Small intestine (tissue), 7 donors: ENCODE data around the gene HTT. TPM values are rescaled to one million over a fixed set of nuclear protein-coding genes. Genes with fewer than 3 reads are reported as not detected.
A peak's percentile ranks its signal among the peaks of the same experiment; 100 is the strongest.

Experiments
- DNase-seq, 2 donors: peaks; one replicate each; pipeline versions ENCODE4 v3.0.0 to v3.0.0-alpha.2; 2013
- FAIRE-seq: peaks from 2 replicates; lab custom pipeline; 2012; peaks lifted over from hg19 to GRCh38; lab: Jason Lieb, UNC
- H3K27ac ChIP-seq, 3 donors: one replicate each; pipeline ENCODE4 v1.5.1; 2013; ENCODE audit warnings: low read length in 2 of 3, mild to moderate bottlenecking in 2 of 3, control low read depth in 1 of 3, inconsistent platforms in 1 of 3, low read depth in 1 of 3, moderate library complexity in 1 of 3
- H3K27me3 ChIP-seq, 3 donors: one replicate each; pipeline ENCODE4 v1.6.1; 2013; ENCODE audit warnings: low read length in 3 of 3, inconsistent platforms in 1 of 3; ENCODE audit not compliant: control insufficient read depth in 3 of 3, insufficient read depth in 3 of 3
- H3K36me3 ChIP-seq, 3 donors: one replicate each; pipeline ENCODE4 v1.6.1; 2013; ENCODE audit warnings: low read length in 3 of 3, inconsistent platforms in 1 of 3, low read depth in 1 of 3, mild to moderate bottlenecking in 1 of 3, moderate library complexity in 1 of 3; ENCODE audit not compliant: control insufficient read depth in 3 of 3, insufficient read depth in 2 of 3
- H3K4me1 ChIP-seq, 3 donors: one replicate each; pipeline ENCODE4 v1.6.1; 2013; ENCODE audit warnings: low read length in 2 of 3, inconsistent platforms in 1 of 3, low read depth in 1 of 3, mild to moderate bottlenecking in 1 of 3, moderate library complexity in 1 of 3; ENCODE audit not compliant: control insufficient read depth in 3 of 3, insufficient read depth in 2 of 3
- H3K4me3 ChIP-seq, 3 donors: one replicate each; pipeline ENCODE4 v1.5.1; 2013; ENCODE audit warnings: low read length in 3 of 3, control low read depth in 1 of 3, inconsistent platforms in 1 of 3, low read depth in 1 of 3, mild to moderate bottlenecking in 1 of 3, moderate library complexity in 1 of 3
- H3K9me3 ChIP-seq, 2 donors: one replicate each; pipeline ENCODE4 v1.6.1; 2013; ENCODE audit warnings: low read depth in 1 of 2, low read length in 1 of 2; ENCODE audit not compliant: control insufficient read depth in 2 of 2, insufficient read depth in 1 of 2
- WGBS, 3 donors: extraction: QIAGEN DNeasy Blood & Tissue Kit; methylation state at CpG; one replicate each; pipeline ENCODE4 v1.1.7; 2013; 5-methylcytosine and 5-hydroxymethylcytosine counted together
- polyA plus RNA-seq, 4 donors: library from polyadenylated mRNA; stranded (reverse) in 3 of 4; unstranded in 1 of 4; fragments of 200-250 nt in 3 of 4; fragments of 120-200 nt in 1 of 4; gene quantifications; one replicate each; pipeline versions ENCODE4 v1.2.1 to v1.2.3, GENCODE V29; 2013
- donor health status: healthy with polysubstance abuse.
- donor health status: control.
- donor health status: control.
- donor health status: Bipolar disorder and iron deficiency.
- donor health status: healthy.

Gene HTT
- polyA plus RNA-seq, 4 donors = 10.3 to 28.8 (median 14.8) TPM

GRCh38 chr4:3291411-3291968 is 217.0 kb downstream of the HTT start:
- H3K36me3 ChIP-seq = peaks cover 0 to 8% (median 0%) of the 10 kb centered on the region in 3 donors
- no peaks in the 10 kb centered on the region for H3K9me3 ChIP-seq
- H3K27me3 ChIP-seq = peaks cover 0 to 10% (median 0%) of the 10 kb centered on the region in 3 donors
- peak in 1 of 2 donors; percentile 71 for DNase-seq
- FAIRE-seq = no peak
- peaks cover 4 to 20% (median 6%) of the 10 kb centered on the region in 3 donors for H3K4me1 ChIP-seq
- H3K27ac ChIP-seq = peak overlapping the region; percentile 90 to 96 (median 91)
- 20 to 42% (median 33%) methylated on average over 24 of the region's 24 CpGs for WGBS, 3 donors
- peak overlapping the region in 2 of 3 donors; percentile 69 to 89 for H3K4me3 ChIP-seq

GRCh38 chr4:3291969-3292570 is 217.6 kb downstream of the HTT start:
- WGBS, 3 donors = 0 to 1% (median 1%) methylated on average over 35 to 60 of the region's 60 CpGs
- peaks cover 0 to 8% (median 0%) of the 10 kb centered on the region in 3 donors for H3K36me3 ChIP-seq
- H3K9me3 ChIP-seq = no peaks in the 10 kb centered on the region
- peaks cover 4 to 20% (median 6%) of the 10 kb centered on the region in 3 donors for H3K4me1 ChIP-seq
- peaks cover 0 to 7% (median 0%) of the 10 kb centered on the region in 3 donors for H3K27me3 ChIP-seq
- no peak for FAIRE-seq
- H3K4me3 ChIP-seq = peak overlapping the region; percentile 52 to 89 (median 69)
- peak; percentile 70 to 73 for DNase-seq
- peak overlapping the region; percentile 90 to 96 (median 91) for H3K27ac ChIP-seq

- peak within 1 kb of the TSS; percentile 90 to 96 (median 91) for H3K27ac ChIP-seq
- peaks cover 0 to 14% (median 0%) of the 10 kb centered on the region in 3 donors for H3K36me3 ChIP-seq
- H3K27me3 ChIP-seq = peaks cover 0 to 5% (median 0%) of the 10 kb centered on the region in 3 donors
- WGBS, 3 donors = 1 to 2% (median 1%) methylated on average over 27 to 121 of the region's 121 CpGs
- peaks cover 4 to 20% (median 6%) of the 10 kb centered on the region in 3 donors for H3K4me1 ChIP-seq
- no peaks in the 10 kb centered on the region for H3K9me3 ChIP-seq
- peak; percentile 92 to 96 for DNase-seq
- peak within 1 kb of the TSS; percentile 52 to 89 (median 69) for H3K4me3 ChIP-seq
- no peak for FAIRE-seq
Observed at GRCh38 chr4:3292571-3293400, 218.3 kb downstream of the HTT start, which contains the start of gene RGS12. Gene RGS12, plus strand, starts transcription at chr4:3293021. Its CDS starts 23,150 bp downstream, at chr4:3316171.

Other genes with a start within 250 kb of the HTT start
- gene ADD1, start 230.8 kb upstream of the HTT start, polyA plus RNA-seq = 100 to 1,000 TPM; 158 to 262 (median 177) TPM
- gene NOP14, start 111.3 kb upstream of the HTT start, polyA plus RNA-seq = 10 to 100 TPM in 3 of 4 donors, 1 to 10 TPM in 1; 10.0 to 26.3 (median 17.9) TPM
- gene GRK4, start 111.1 kb upstream of the HTT start, polyA plus RNA-seq = 1 to 10 TPM; 1.1 to 3.8 (median 2.3) TPM
- not detected for gene HTT-AS, start 143 bp upstream of the HTT start, polyA plus RNA-seq
- under 1 TPM; 0.27 to 0.45 (median 0.29) TPM for gene MSANTD1, start 174.5 kb downstream of the HTT start, polyA plus RNA-seq
- 10 to 100 TPM in 3 of 4 donors, 1 to 10 TPM in 1; 6.5 to 28.9 (median 12.6) TPM for gene RGS12, start 218.3 kb downstream of the HTT start, polyA plus RNA-seq